K562 (cell line): ENCODE measurements around the gene CFAP70. TPM values are rescaled to one million over a fixed set of nuclear protein-coding genes. Genes with fewer than 3 reads are reported as not detected.

Experiments
- CHAMP1 ChIP-seq: fragments of 450-650 bp; IDR thresholded peaks from 2 replicates; pipeline ENCODE4 v1.6.1; 2016; ENCODE audit warnings: mild to moderate bottlenecking
- CHD1 ChIP-seq: fragments of 200-600 bp; sonication (generic); IDR thresholded peaks from one replicate; pipeline ENCODE4 v1.6.1; 2012; ENCODE audit warnings: mild to moderate bottlenecking, moderate library complexity, low read length, inconsistent platforms
- CREM ChIP-seq: IDR thresholded peaks from 2 replicates; pipeline ENCODE4 v1.6.1; 2014; ENCODE audit warnings: antibody characterized with exemption, low read depth
- E2F8 ChIP-seq: fragments of 450-650 bp; IDR thresholded peaks from 2 replicates; pipeline ENCODE4 v1.7.1; 2018; ENCODE audit warnings: mild to moderate bottlenecking, low read depth; ENCODE audit not compliant: partially characterized antibody
- GABPB2 ChIP-seq: fragments of 250-450 bp; sonication (Bioruptor Pico); conservative IDR thresholded peaks from 2 replicates; pipeline ENCODE4 v1.5.1; 2021; ENCODE audit warnings: mild to moderate bottlenecking
- JUN ChIP-seq, 2 experiments: sonication (generic) in 1 of 2; formaldehyde crosslinking in 1 of 2; IDR thresholded peaks; 2 replicates each; pipeline versions ENCODE4 v1.6.1 to v1.8.0; 2012 to 2022; ENCODE audit warnings: borderline replicate concordance in 2 of 2, mild to moderate bottlenecking in 2 of 2, improper control_type of control experiment in 1 of 2, low read depth in 1 of 2, low read length in 1 of 2, missing genetic modification reagents in 1 of 2
- LEF1 ChIP-seq: fragments of 450-650 bp; IDR thresholded peaks from 2 replicates; pipeline ENCODE4 v1.6.1; 2016; ENCODE audit warnings: mild to moderate bottlenecking
- MBD1 ChIP-seq: fragments of 250-450 bp; sonication (Bioruptor Pico); IDR thresholded peaks from 2 replicates; pipeline ENCODE4 v1.8.0; 2022; ENCODE audit warnings: inconsistent platforms
- NCOA2 ChIP-seq, 2 experiments: fragments of 450-650 bp; IDR thresholded peaks; 2 replicates each; pipeline ENCODE4 v1.6.1; 2018; ENCODE audit warnings: mild to moderate bottlenecking in 2 of 2, moderate library complexity in 1 of 2; ENCODE audit not compliant: partially characterized antibody in 2 of 2
- NR3C1 ChIP-seq: sonication (generic); formaldehyde crosslinking; IDR thresholded peaks from 2 replicates; pipeline ENCODE4 v1.8.1; 2022; ENCODE audit warnings: missing genetic modification reagents
- NUFIP1 ChIP-seq: fragments of 450-650 bp; IDR thresholded peaks from 2 replicates; pipeline ENCODE4 v1.6.1; 2018; ENCODE audit not compliant: partially characterized antibody
- POLR2H ChIP-seq: IDR thresholded peaks from 2 replicates; pipeline ENCODE4 v1.6.1; 2016; ENCODE audit warnings: missing genetic modification characterization, low read depth, mild to moderate bottlenecking, control low read depth, missing compliant biosample characterization, moderate library complexity
- RBBP5 ChIP-seq: fragments of 200-600 bp; sonication (generic); IDR thresholded peaks from 2 replicates; pipeline ENCODE4 v1.6.1; 2012; ENCODE audit warnings: borderline replicate concordance, mild to moderate bottlenecking, low read length, control low read depth, inconsistent platforms; ENCODE audit not compliant: insufficient read depth, poor library complexity, severe bottlenecking
- SAFB ChIP-seq: fragments of 200-400 bp; formaldehyde crosslinking; IDR thresholded peaks from 2 replicates; pipeline ENCODE4 v1.6.1; 2017; ENCODE audit warnings: low read depth, low read length, borderline replicate concordance
- TAL1 ChIP-seq: fragments of 450-650 bp; IDR thresholded peaks from 2 replicates; pipeline ENCODE4 v1.6.1; 2016; ENCODE audit warnings: mild to moderate bottlenecking
- TCF7 ChIP-seq: sonication (generic); IDR thresholded peaks from 2 replicates; pipeline ENCODE4 v1.6.1; 2016; ENCODE audit warnings: antibody characterized with exemption, borderline replicate concordance
- TRIM24 ChIP-seq, 2 experiments: fragments of 450-650 bp; IDR thresholded peaks; 2 replicates each; pipeline ENCODE4 v1.6.1; 2016
- U2AF2 ChIP-seq: fragments of 200-400 bp; formaldehyde crosslinking; optimal IDR thresholded peaks from 2 replicates; pipeline ENCODE3; 2017; ENCODE audit warnings: low read depth, mild to moderate bottlenecking, low read length
- ZNF274 ChIP-seq: IDR thresholded peaks from 2 replicates; pipeline ENCODE4 v1.6.1; 2011; ENCODE audit warnings: low read depth, mild to moderate bottlenecking, low read length, moderate library complexity, borderline replicate concordance
- ZNF589 ChIP-seq: fragments of 200-800 bp; sonication (Bioruptor generic); IDR thresholded peaks from 2 replicates; pipeline ENCODE4 v1.6.1; 2016; ENCODE audit warnings: low read depth, missing genetic modification characterization, missing compliant biosample characterization
- polyA plus RNA-seq, 8 experiments: library from polyadenylated mRNA; depleted of rRNA in 4 of 8; stranded (reverse) in 5 of 8; unstranded in 3 of 8; fragments of >200 nt; fragmentation: Nextera tagmentation in 2 of 8; fragmentation: Illumina TruSeq in 1 of 8; extraction: Ambion mirVana in 2 of 8; extraction: Trizol in 1 of 8; gene quantifications; 2 replicates each; pipeline versions ENCODE4 v1.2.1 to v1.2.3, GENCODE V29; 2011 to 2014; ENCODE audit warnings: inconsistent platforms in 1 of 8, missing spikeins in 1 of 8
- total RNA-seq, 7 experiments: library from RNA; depleted of rRNA in 6 of 7; stranded (reverse); fragments of >200 nt in 6 of 7; fragmentation: Illumina TruSeq in 2 of 7; extraction: Trizol in 2 of 7; gene quantifications; 2 replicates each; pipeline versions ENCODE4 v1.2.1 to v1.2.3, GENCODE V29; 2011 to 2021; ENCODE audit warnings: low replicate concordance in 1 of 7

CFAP70 gene
- total and polyA plus RNA-seq, 9 of the 15 experiments (the other 6 are each of a cell fraction or from before 2014, with no cell fraction given) = 0.27 to 1.6 (median 0.86) TPM

DNA sequence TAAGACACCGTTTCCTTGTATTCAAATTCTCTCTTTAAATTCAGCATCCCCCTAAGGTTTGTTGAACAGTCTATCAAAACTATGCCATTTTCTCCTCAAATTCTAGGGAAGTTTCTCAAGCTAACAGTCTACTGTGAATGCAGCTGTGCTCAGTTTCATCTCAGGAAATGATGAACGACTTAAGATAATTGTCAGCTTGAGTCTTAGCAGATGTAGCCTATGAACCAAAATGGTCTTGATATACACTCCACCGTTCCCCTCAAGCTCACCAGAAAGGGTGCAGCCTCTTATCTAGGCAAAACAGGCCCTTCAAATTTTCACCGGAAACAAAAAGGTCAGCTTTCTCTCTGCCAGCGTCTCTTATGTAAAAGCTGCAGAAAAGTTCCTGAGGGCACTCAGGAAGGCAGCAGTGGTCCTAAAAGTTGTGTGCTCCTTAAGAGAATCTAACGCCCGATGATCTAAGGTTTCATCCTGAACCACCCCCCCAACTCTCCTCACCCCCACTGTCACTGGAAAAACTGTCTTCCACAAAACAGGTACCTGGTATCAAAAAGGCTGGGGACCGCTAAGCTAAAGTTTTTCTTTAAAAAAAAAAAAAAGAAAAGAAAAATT is 113.7 kb downstream of the CFAP70 start (continued):
- TF ChIP-seq CHAMP1 (peak; percentile 63; the same call in 1 of the 2 replicates), LEF1 (peak; percentile 87), NUFIP1 (no peak), U2AF2 (no peak), GABPB2 (CRISPR knock-in tag) (no peak), CHD1 (no peak), ZNF589 (CRISPR knock-in tag) (peak; percentile 39), JUN (IDR thresholded peaks at IDR 0.05; ENCODE audit: borderline replicate concordance, low read depth, low read length) (peak; percentile 19; the same call in 1 of the 2 replicates), JUN (CRISPR knock-in tag; IDR thresholded peaks at IDR 0.05; ENCODE audit: borderline replicate concordance) (no peak), TCF7 (peak; percentile 29; the same call in 1 of the 2 replicates), TRIM24 (IDR thresholded peaks at IDR 0.05) (peak; percentile 90 to 92), E2F8 (no peak), NR3C1 (CRISPR knock-in tag) (no peak), POLR2H (tag) (peak; percentile 51; the same call in 1 of the 2 replicates), NCOA2 (IDR thresholded peaks at IDR 0.05; ENCODE audit: partially characterized antibody in 2 of 2) (no peak), ZNF274 (0 out of 2 replicates have a peak, but pooled peaks have one; percentile 19), RBBP5 (no peak), MBD1 (CRISPR knock-in tag) (no peak), TAL1 (peak; percentile 97), SAFB (no peak), CREM (peak; percentile 53; the same call in 1 of the 2 replicates)
